Skin epidermis (tissue), 12 donors: ENCODE results near the gene TRIML1.
"Not testable (repeated sequence)": the region's sequence is repeated elsewhere in the genome, so short reads cannot be mapped to it uniquely, and the experiment has no call there.

ENCODE experiments used
- H3K27ac ChIP-seq, 21 experiments: fragments of 200-600 bp; sonication (generic) in 11 of 21; one replicate each; pipeline ENCODE4 v1.5.0; 2020; ENCODE audit warnings: mild to moderate bottlenecking in 3 of 21, inconsistent platforms in 2 of 21, moderate library complexity in 2 of 21
- H3K4me3 ChIP-seq, 7 experiments: fragments of 200-600 bp; sonication (generic) in 2 of 7; one replicate each; pipeline ENCODE4 v1.5.0; 2020; ENCODE audit warnings: inconsistent platforms in 2 of 7, mild to moderate bottlenecking in 2 of 7, moderate library complexity in 1 of 7

The TRIML1 gene

DNA sequence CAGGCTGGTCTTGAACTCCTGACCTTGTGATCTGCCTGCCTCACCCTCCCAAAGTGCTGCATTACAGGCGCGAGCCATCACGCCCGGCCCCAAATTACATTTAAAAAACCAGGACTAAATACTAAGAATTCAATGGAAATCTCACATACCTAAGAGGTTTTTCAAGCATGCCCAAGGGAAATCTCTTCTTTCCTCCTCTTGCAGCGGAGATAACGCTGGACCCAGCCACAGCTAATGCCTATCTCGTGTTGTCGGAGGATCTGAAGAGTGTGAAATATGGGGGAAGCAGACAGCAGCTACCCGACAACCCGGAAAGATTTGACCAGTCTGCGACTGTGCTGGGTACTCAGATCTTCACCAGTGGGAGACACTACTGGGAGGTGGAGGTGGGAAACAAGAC, 7.4 kb downstream of the TRIML1 start:
- H3K4me3 ChIP-seq, result no peak overlapping the region
- H3K27ac ChIP-seq, result no peak overlapping the region

- H3K4me3 ChIP-seq, result no peak overlapping the region
- no peak overlapping the region for H3K27ac ChIP-seq
Measured at GRCh38 chr4:188147176-188147575, 7.9 kb downstream of the TRIML1 start.

DNA sequence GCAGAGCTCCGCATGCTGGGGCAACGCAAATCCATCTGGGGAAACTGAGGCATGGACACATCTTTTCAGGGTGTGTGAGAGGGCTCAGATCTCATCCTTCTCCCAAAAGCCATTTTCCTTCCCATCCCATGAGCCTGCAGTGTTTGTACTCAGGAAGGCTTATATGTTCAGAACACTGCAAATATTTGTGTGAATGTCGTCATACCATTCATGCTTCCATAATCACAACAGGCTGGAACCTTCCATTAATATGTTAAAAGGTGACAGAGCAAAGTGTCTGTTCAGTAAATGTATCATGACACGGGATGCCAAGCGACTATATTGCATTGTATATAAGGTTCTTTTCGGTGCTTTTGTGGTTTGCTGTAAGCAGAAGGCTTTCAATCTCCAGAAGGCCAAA, 8.5 kb downstream of the TRIML1 start:
- no peak overlapping the region for H3K27ac ChIP-seq
- H3K4me3 ChIP-seq, result no peak overlapping the region

- no peak overlapping the region for H3K4me3 ChIP-seq
- H3K27ac ChIP-seq, result no peak overlapping the region
Measured at GRCh38 chr4:188154668-188155405, 15.6 kb downstream of the TRIML1 start.

- Histone ChIP-seq H3K4me3 (no peak overlapping the region), H3K27ac (no peak overlapping the region)
Measured at GRCh38 chr4:188158336-188158735, 19.1 kb downstream of the TRIML1 start.

DNA sequence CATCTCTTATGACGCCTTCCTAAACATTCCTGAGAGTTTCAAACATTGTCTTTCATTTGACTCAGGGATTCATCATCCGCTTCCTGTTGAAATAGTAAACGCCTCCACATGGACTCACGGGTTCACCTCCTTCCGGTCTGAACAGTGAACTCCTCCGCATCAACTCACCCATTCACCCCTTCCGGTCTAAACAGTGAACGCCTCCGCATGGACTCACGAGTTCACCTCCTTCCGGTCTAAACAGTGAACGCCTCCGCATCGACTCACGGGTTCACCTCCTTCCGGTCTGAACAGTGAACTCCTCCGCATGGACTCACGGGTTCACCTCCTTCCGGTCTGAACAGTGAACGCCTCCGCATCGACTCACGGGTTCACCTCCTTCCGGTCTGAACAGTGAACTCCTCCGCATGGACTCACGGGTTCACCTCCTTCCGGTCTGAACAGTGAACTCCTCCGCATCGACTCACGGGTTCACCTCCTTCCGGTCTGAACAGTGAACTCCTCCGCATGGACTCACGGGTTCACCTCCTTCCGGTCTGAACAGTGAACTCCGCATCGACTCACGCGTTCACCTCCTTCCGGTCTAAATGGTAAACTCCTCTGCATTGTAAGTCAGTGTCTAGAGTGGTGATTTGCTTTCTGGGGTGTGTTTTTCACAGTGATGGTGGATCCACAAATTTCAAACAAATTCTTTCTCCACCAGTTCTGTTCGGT, 20.4 kb downstream of the TRIML1 start:
- not testable (repeated sequence) for H3K4me3 ChIP-seq, H3K27ac ChIP-seq

DNA sequence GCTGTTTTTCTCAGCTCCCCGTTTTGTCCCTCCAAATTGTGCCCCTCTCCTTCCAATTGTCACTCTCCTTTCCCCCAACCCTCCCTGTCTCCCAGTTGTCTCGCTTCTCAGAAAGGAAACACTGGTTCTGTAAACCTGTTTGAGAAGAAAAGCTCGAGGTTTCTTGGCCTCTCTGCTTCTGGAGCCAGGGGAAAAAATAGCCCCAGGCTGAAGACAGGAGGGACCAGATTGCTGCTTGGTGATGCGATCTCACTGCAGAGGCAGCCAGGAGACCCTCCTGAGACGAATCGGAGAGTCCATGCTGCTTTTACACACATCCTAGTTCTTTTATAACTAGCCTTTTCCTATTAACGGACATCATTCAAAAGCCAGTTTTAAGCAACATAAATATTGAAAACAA, 21.2 kb downstream of the TRIML1 start:
- no peak overlapping the region for H3K4me3 ChIP-seq

GRCh38 chr4:188161167-188161566, 21.9 kb downstream of the TRIML1 start:
- Histone ChIP-seq H3K4me3 (no peak overlapping the region), H3K27ac (no peak overlapping the region)

More for the DNA sequence above, 21.2 kb downstream of the TRIML1 start:
- no peak overlapping the region for H3K27ac ChIP-seq

DNA sequence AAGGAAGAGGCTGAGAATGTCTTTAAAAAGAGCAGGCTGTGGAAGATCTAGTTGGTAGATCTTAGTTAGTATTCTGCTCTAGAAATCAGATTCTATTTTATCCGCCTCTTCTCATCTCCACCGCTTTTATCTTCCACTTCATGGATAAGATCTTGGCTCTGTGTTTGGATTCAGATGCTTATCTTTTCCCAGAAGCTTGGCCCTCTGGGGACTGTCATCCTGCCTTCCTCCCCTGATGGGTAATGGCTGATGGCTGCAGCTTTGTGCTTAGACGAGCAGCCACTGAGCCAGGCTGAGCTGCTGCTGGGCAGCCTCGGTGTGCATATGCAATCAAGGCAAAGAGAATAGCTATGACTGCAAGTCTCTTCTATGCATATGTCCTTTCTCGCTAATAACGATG, 23.5 kb downstream of the TRIML1 start:
- Histone ChIP-seq H3K27ac (no peak overlapping the region), H3K4me3 (no peak overlapping the region)

DNA sequence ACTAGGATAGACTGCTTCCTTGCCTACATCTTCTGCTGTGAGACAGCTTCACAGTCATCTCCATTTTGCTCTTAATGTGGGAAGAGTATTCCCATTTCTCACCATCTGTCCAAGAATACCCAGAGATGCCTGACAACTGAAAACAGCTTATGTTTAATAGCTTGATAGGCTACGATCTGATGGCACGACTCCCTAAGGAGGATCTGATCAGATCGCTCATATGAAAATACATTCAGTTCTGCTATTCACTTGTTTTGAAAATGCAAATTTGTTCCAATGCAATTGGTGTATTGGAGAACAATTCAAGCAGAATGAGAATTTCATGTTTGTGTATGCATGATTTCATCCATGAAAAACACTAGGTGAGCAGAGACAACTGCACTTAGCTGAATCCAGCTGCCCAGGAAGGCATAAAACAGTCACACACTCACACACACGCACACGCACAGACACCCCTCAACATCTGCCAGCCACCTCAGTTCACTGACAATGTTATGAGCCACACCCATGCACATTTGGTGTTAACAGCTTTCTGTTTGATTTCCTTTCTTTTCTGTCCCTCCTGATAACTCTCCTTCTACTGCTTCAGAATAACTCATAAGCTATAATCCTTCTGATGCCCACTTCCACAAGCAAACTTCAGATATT, 29.6 kb downstream of the TRIML1 start:
- Histone ChIP-seq H3K4me3 (no peak overlapping the region), H3K27ac (no peak overlapping the region)

GRCh38 chr4:188171551-188171950, 32.3 kb downstream of the TRIML1 start:
- Histone ChIP-seq H3K4me3 (no peak overlapping the region), H3K27ac (no peak overlapping the region)

- no peak overlapping the region for H3K27ac ChIP-seq
- H3K4me3 ChIP-seq, result no peak overlapping the region
Measured at GRCh38 chr4:188175288-188175687, 36.0 kb downstream of the TRIML1 start.

GRCh38 chr4:188177997-188178675, 38.9 kb downstream of the TRIML1 start:
- no peak overlapping the region for H3K27ac ChIP-seq

DNA sequence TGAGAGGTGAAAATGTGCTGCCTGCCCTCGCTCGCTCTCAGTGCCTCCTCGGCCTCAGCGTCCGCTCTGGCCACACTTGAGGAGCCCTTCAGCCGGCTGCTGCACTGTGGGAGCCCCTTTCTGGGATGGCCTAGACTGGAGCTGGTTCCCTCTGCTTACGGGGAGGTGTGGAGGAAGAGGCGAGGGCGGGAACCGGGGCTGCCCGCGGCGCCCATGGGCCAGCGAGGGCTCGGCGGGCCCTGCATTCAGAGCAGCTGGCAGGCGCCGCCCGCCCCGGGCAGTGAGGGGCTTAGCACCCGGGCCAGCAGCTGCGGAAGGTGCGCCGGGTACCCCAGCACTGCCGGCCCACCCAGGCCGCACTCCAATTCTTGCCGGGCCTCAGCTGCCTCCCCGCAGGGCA, 39.6 kb downstream of the TRIML1 start:
- Histone ChIP-seq H3K4me3 (no peak overlapping the region), H3K27ac (no peak overlapping the region)

More at GRCh38 chr4:188177997-188178675, 38.9 kb downstream of the TRIML1 start:
- no peak overlapping the region for H3K4me3 ChIP-seq

- Histone ChIP-seq H3K27ac (no peak overlapping the region), H3K4me3 (no peak overlapping the region)
Measured at GRCh38 chr4:188187106-188187505, 47.9 kb downstream of the TRIML1 start.

DNA sequence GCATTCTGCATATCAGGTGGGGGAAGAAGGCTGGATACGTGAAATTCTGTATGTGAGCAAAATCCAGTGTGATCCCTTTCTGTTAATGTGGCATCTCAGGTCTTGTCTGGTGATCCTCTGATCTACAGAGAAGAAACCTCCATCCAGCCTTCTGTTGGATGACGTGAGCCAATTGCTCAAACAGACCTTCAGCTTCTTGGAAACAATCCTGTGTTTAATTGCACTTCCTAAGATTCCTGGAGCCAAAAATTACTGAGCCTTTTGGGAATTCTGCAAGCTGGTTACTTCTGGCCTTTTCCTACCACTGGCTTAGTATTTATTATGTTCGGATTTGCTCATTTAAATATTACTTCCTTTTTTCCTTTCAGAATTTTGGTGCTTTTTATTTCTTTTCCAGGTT, 51.2 kb downstream of the TRIML1 start:
- Histone ChIP-seq H3K4me3 (no peak overlapping the region), H3K27ac (no peak overlapping the region)

- no peak overlapping the region for H3K4me3 ChIP-seq
- no peak overlapping the region for H3K27ac ChIP-seq
Measured at GRCh38 chr4:188194421-188194820, 55.2 kb downstream of the TRIML1 start.

- H3K4me3 ChIP-seq, result no peak overlapping the region
- no peak overlapping the region for H3K27ac ChIP-seq
Measured at GRCh38 chr4:188195389-188195985, 56.2 kb downstream of the TRIML1 start.

GRCh38 chr4:188196134-188196735, 57.0 kb downstream of the TRIML1 start:
- H3K27ac ChIP-seq, result no peak overlapping the region

More at GRCh38 chr4:188196134-188196735, 57.0 kb downstream of the TRIML1 start:
- H3K4me3 ChIP-seq, result no peak overlapping the region
